GM13976 (cell line): ENCODE measurements around the gene HEXIM1.

Source experiments
- DNase-seq: peaks from one replicate; pipeline ENCODE4 v3.0.0; 2012; ENCODE audit warnings: low spot score
- in situ Hi-C: fragments of 300-500 bp; cut with MboI; formaldehyde crosslinking; loops from one replicate; pipeline ENCODE4 v1.12.0; 2022; ENCODE audit warnings: low sequenced_read_pairs, mixed read lengths, inconsistent platforms; ENCODE audit not compliant: unreplicated experiment
- TF ChIP-seq, protein P1 (sequence below): IDR thresholded peaks from 2 replicates; pipeline ENCODE4 v1.5.1; 2012; ENCODE audit warnings: borderline replicate concordance, mild to moderate bottlenecking; ENCODE audit not compliant: insufficient read depth; ENCODE audit errors: extremely low read depth, missing control alignments, control extremely low read depth

The HEXIM1 gene

DNA sequence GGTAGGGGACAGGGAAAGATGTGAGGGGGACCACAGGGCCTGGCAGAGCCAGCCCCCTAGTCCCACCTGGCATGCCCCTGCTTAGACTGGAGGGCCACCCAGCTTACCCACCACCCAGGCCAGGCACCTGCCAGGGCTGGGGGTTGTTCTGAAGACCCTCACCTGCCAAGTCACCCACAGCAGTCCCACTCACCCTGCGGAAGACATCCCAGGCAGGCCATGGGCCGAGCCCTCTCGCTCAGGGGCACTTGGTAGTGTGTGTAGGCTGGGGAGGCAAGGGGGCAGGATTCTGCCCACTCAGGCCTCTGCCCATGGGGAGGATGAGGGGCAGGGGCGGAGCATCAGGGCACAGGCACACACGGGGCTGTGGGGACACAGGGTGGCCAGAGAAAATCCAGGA is 19.9 kb upstream of the HEXIM1 start:
- in situ Hi-C loops: no loop called here

DNA sequence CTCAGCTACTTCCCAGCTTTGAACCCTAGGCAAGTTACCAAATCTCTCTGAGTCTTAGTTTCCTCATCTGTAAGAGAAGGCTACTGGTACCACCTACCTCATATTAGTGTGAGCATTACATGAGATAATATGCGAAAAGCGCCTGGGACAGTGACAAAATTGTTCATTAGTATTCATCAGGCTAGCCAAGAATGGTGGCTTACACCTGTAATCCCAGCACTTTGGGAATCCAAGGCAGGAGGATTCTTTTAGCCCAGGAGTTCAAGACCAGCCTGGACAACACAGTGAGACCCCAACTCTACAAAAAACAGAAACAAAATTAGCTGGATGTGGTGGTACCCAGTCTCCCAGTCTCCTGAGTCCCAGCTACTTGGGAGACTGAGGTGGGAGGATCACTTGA is 19.3 kb upstream of the HEXIM1 start:
- TF ChIP-seq, protein P1, sequence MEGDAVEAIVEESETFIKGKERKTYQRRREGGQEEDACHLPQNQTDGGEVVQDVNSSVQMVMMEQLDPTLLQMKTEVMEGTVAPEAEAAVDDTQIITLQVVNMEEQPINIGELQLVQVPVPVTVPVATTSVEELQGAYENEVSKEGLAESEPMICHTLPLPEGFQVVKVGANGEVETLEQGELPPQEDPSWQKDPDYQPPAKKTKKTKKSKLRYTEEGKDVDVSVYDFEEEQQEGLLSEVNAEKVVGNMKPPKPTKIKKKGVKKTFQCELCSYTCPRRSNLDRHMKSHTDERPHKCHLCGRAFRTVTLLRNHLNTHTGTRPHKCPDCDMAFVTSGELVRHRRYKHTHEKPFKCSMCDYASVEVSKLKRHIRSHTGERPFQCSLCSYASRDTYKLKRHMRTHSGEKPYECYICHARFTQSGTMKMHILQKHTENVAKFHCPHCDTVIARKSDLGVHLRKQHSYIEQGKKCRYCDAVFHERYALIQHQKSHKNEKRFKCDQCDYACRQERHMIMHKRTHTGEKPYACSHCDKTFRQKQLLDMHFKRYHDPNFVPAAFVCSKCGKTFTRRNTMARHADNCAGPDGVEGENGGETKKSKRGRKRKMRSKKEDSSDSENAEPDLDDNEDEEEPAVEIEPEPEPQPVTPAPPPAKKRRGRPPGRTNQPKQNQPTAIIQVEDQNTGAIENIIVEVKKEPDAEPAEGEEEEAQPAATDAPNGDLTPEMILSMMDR: no peak
- in situ Hi-C loops: no loop called here

More for the DNA sequence above, 19.9 kb upstream of the HEXIM1 start:
- no peak for DNase-seq
- TF ChIP-seq, protein P1: no peak

GRCh38 chr17:45129426-45129939 is 18.8 kb upstream of the HEXIM1 start:
- no peak for DNase-seq
- TF ChIP-seq, protein P1: no peak
- in situ Hi-C loops: no loop called here

More for the DNA sequence above, 19.3 kb upstream of the HEXIM1 start:
- DNase-seq: no peak

- TF ChIP-seq, protein P1: no peak
- in situ Hi-C loops: loop anchor here (10.0 kb wide), 1 partner anchor 65 kb away; no protein-coding TSS in a partner anchor
- no peak for DNase-seq
Measured at GRCh38 chr17:45129940-45130680, 18.2 kb upstream of the HEXIM1 start.

DNA sequence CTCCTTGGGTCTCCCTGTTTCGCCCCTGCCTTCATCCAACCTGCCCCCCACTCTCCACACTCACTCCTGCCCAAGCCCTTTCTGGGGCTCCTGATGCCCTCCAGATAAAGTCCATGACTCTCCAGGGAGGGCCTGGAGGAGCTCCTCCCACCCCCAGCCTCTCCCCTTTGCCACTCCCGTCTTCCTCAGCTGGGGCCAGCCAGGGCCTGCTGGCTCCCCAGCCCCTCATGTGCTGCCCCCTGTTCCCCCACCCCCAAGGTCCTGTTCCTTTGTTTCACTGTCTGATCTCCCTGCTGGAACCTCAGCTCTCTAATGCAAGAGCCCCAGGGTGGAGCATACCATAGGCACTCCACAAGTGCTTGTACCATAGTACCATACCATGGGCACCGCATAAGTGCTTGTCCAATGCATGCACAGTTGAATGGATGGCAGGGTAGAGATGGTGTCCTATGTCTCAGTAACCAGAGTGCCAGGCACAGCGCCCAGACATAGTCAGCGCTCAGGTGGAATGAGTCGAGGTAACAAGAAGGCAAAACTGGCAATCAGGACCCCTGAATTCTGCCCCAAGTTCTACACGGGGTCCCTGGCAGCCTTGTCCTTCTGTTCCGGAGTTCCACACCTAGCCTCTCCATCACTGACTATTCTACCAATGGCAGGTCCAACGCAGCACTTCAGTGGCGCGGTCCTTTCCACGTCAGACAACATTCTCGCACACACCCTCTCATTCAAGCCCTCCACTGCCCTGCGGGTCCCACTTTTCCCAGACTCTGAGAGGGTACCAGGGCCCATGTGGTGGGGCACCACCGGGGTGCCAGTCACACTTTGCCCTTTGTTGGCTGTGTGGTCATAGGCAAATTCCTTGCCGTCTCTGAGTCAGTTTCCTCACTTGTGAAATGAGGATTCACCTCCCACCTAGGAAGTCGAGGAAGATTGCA is 17.3 kb upstream of the HEXIM1 start:
- in situ Hi-C loops: loop anchor here (10.0 kb wide), 1 partner anchor 64 kb away; no protein-coding TSS in a partner anchor
- no peak for DNase-seq
- TF ChIP-seq, protein P1: no peak

DNA sequence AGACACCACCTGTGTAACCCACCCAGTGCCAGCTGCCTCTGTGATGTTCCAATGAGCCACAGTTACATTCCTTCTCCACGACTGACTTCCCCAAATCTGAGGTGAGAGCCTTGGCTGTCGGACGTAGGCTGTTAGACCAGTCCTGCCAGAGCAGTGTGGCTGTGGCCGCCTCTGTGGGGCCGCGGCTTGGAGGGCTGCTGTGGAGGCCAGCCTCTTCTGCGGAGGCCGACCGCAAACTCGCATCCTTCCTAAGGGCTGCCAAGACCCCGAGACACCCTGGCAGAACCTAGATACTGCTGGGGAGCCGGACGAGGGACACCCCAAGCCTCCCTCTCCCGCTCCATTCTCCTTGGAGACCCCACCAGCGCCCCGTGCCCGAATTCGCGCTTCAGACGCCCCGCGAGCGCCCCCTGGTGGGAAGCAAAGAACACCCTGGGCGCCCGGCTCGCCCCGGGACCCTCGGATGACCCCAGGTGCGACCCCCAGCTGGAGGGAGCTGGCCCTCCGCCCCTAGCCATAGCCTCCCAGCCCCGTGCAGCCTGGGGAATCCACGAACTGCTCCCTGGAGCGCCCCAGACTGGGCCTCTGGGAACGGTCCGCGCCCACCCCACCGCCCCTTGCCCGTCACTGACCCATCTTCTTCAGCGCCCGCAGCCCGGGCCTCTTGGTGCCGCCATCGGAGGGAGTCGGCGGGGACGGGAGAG is 16.5 kb upstream of the HEXIM1 start:
- in situ Hi-C loops: loop anchor here (10.0 kb wide), 1 partner anchor 63 kb away; no protein-coding TSS in a partner anchor
- DNase-seq: peak; percentile 75
- TF ChIP-seq, protein P1: peak; percentile 60
